ENCODE measurements around the gene FCGR3B. TPM values are rescaled to one million over a fixed set of nuclear protein-coding genes. Genes with fewer than 3 reads are reported as not detected.
"Not testable (repeated sequence)": the region's sequence is repeated elsewhere in the genome, so short reads cannot be mapped to it uniquely, and the experiment has no call there.

The FCGR3B gene
- total RNA-seq, 2 donors from 2014 or later = 2.7 to 4.6 TPM

GRCh38 chr1:161594269-161594984, 36.5 kb downstream of the FCGR3B start:
- H3K4me3 ChIP-seq; DNase-seq (ENCODE audit: low spot score); H3K36me3 ChIP-seq; H3K27ac ChIP-seq; H3K9me3 ChIP-seq; H3K4me1 ChIP-seq (ENCODE audit: control insufficient read depth in 1 of 2, low read depth in 2 of 2); ATAC-seq (ENCODE audit: insufficient number of reproducible peaks, low FRiP score, low read depth); H3K27me3 ChIP-seq (replicated peaks; ENCODE audit: insufficient read depth): not testable (repeated sequence)

GRCh38 chr1:161593092-161593755, 37.8 kb downstream of the FCGR3B start:
- not testable (repeated sequence) for H3K9me3 ChIP-seq; ATAC-seq (ENCODE audit: insufficient number of reproducible peaks, low FRiP score, low read depth); H3K27ac ChIP-seq; H3K36me3 ChIP-seq; H3K4me3 ChIP-seq; H3K4me1 ChIP-seq (ENCODE audit: control insufficient read depth in 1 of 2, low read depth in 2 of 2); H3K27me3 ChIP-seq (replicated peaks; ENCODE audit: insufficient read depth); DNase-seq (ENCODE audit: low spot score)

GRCh38 chr1:161592586-161592985, 38.4 kb downstream of the FCGR3B start:
- ATAC-seq (ENCODE audit: insufficient number of reproducible peaks, low FRiP score, low read depth); DNase-seq (ENCODE audit: low spot score); H3K36me3 ChIP-seq; H3K27ac ChIP-seq; H3K4me1 ChIP-seq (ENCODE audit: control insufficient read depth in 1 of 2, low read depth in 2 of 2); H3K27me3 ChIP-seq (replicated peaks; ENCODE audit: insufficient read depth); H3K9me3 ChIP-seq; H3K4me3 ChIP-seq: not testable (repeated sequence)

- DNase-seq (ENCODE audit: low spot score) = not testable (repeated sequence)
These were observed 41.1 kb downstream of the FCGR3B start for GRCh38 chr1:161589920-161590319.

GRCh38 chr1:161589365-161589764, 41.6 kb downstream of the FCGR3B start:
- not testable (repeated sequence) for H3K9me3 ChIP-seq; H3K27ac ChIP-seq; ATAC-seq (ENCODE audit: insufficient number of reproducible peaks, low FRiP score, low read depth); H3K4me1 ChIP-seq (ENCODE audit: control insufficient read depth in 1 of 2, low read depth in 2 of 2); H3K27me3 ChIP-seq (replicated peaks; ENCODE audit: insufficient read depth); DNase-seq (ENCODE audit: low spot score); H3K36me3 ChIP-seq; H3K4me3 ChIP-seq

More at GRCh38 chr1:161589920-161590319, 41.1 kb downstream of the FCGR3B start:
- H3K27ac ChIP-seq; H3K27me3 ChIP-seq (replicated peaks; ENCODE audit: insufficient read depth); ATAC-seq (ENCODE audit: insufficient number of reproducible peaks, low FRiP score, low read depth); H3K9me3 ChIP-seq; H3K4me1 ChIP-seq (ENCODE audit: control insufficient read depth in 1 of 2, low read depth in 2 of 2); H3K4me3 ChIP-seq; H3K36me3 ChIP-seq: not testable (repeated sequence)

GRCh38 chr1:161588596-161588995, 42.4 kb downstream of the FCGR3B start:
- not testable (repeated sequence) for H3K4me1 ChIP-seq (ENCODE audit: control insufficient read depth in 1 of 2, low read depth in 2 of 2); H3K27ac ChIP-seq; H3K27me3 ChIP-seq (replicated peaks; ENCODE audit: insufficient read depth); H3K4me3 ChIP-seq; DNase-seq (ENCODE audit: low spot score); H3K36me3 ChIP-seq; ATAC-seq (ENCODE audit: insufficient number of reproducible peaks, low FRiP score, low read depth); H3K9me3 ChIP-seq

GRCh38 chr1:161582882-161583281, 48.1 kb downstream of the FCGR3B start:
- not testable (repeated sequence) for ATAC-seq (ENCODE audit: insufficient number of reproducible peaks, low FRiP score, low read depth); H3K9me3 ChIP-seq; H3K4me1 ChIP-seq (ENCODE audit: control insufficient read depth in 1 of 2, low read depth in 2 of 2); H3K27ac ChIP-seq; DNase-seq (ENCODE audit: low spot score); H3K27me3 ChIP-seq (replicated peaks; ENCODE audit: insufficient read depth); H3K36me3 ChIP-seq; H3K4me3 ChIP-seq

- H3K27me3 ChIP-seq (replicated peaks; ENCODE audit: insufficient read depth); H3K4me1 ChIP-seq (ENCODE audit: control insufficient read depth in 1 of 2, low read depth in 2 of 2); ATAC-seq (ENCODE audit: insufficient number of reproducible peaks, low FRiP score, low read depth); H3K4me3 ChIP-seq; H3K9me3 ChIP-seq; DNase-seq (ENCODE audit: low spot score); H3K27ac ChIP-seq; H3K36me3 ChIP-seq: not testable (repeated sequence)
These were observed 50.0 kb downstream of the FCGR3B start for GRCh38 chr1:161580879-161581537.

- H3K9me3 ChIP-seq; H3K4me3 ChIP-seq; H3K27me3 ChIP-seq (replicated peaks; ENCODE audit: insufficient read depth); DNase-seq (ENCODE audit: low spot score); H3K36me3 ChIP-seq; ATAC-seq (ENCODE audit: insufficient number of reproducible peaks, low FRiP score, low read depth); H3K4me1 ChIP-seq (ENCODE audit: control insufficient read depth in 1 of 2, low read depth in 2 of 2); H3K27ac ChIP-seq: not testable (repeated sequence)
These were observed 51.0 kb downstream of the FCGR3B start for GRCh38 chr1:161579856-161580507.

GRCh38 chr1:161576676-161577075, 54.3 kb downstream of the FCGR3B start:
- H3K27ac ChIP-seq = not testable (repeated sequence)

More at GRCh38 chr1:161576676-161577075, 54.3 kb downstream of the FCGR3B start:
- not testable (repeated sequence) for H3K4me1 ChIP-seq (ENCODE audit: control insufficient read depth in 1 of 2, low read depth in 2 of 2); H3K36me3 ChIP-seq; DNase-seq (ENCODE audit: low spot score); ATAC-seq (ENCODE audit: insufficient number of reproducible peaks, low FRiP score, low read depth); H3K27me3 ChIP-seq (replicated peaks; ENCODE audit: insufficient read depth); H3K4me3 ChIP-seq; H3K9me3 ChIP-seq

Measured in thoracic aorta (tissue), 2 donors.